H1 (cell line): ENCODE data around the gene MYCBPAP. TPM values are rescaled to one million over a fixed set of nuclear protein-coding genes. Genes with fewer than 3 reads are reported as not detected.

ENCODE experiments used
- CTCF ChIA-PET: fragments of 300-600 bp; sonication (Branson Sonifier 250); formaldehyde crosslinking; loops from one replicate; lab custom pipeline; 2021; ENCODE audit not compliant: partially characterized antibody; lab: Charles Lee
- POLR2A ChIA-PET: fragments of 300-600 bp; sonication (Branson Sonifier 250); formaldehyde crosslinking; loops from one replicate; lab custom pipeline; 2021; ENCODE audit warnings: inconsistent platforms; ENCODE audit not compliant: partially characterized antibody; lab: Charles Lee
- DNase-seq, 2 experiments: peaks; one replicate each; pipeline versions ENCODE4 v3.0.0 to v3.0.0-alpha.2; 2010 to 2022; ENCODE audit warnings: low spot score in 2 of 2, low read depth in 1 of 2, mixed read lengths in 1 of 2
- FAIRE-seq: peaks from 2 replicates; lab custom pipeline; 2011; peaks lifted over from hg19 to GRCh38; lab: Jason Lieb, UNC
- H2AFZ ChIP-seq: 2 replicates; pipeline ENCODE4 v1.8.1; 2012; ENCODE audit warnings: low read length, inconsistent platforms
- H2AK5ac ChIP-seq: 2 replicates; pipeline ENCODE4 v1.6.1; 2013; ENCODE audit warnings: low read depth, low read length
- H2BK120ac ChIP-seq: replicated peaks from 2 replicates; pipeline ENCODE3; 2013; ENCODE audit warnings: low read depth, low read length, inconsistent platforms
- H2BK12ac ChIP-seq: 2 replicates; pipeline ENCODE4 v1.6.1; 2013; ENCODE audit warnings: low read depth, low read length
- H2BK15ac ChIP-seq: 2 replicates; pipeline ENCODE4 v1.6.1; 2013; ENCODE audit warnings: low read length
- H2BK20ac ChIP-seq: 2 replicates; pipeline ENCODE4 v1.6.1; 2013; ENCODE audit warnings: low read length
- H2BK5ac ChIP-seq: 2 replicates; pipeline ENCODE4 v1.6.1; 2013; ENCODE audit warnings: low read depth, low read length
- H3K14ac ChIP-seq: 2 replicates; pipeline ENCODE4 v1.6.1; 2013; ENCODE audit warnings: inconsistent platforms; ENCODE audit not compliant: insufficient read length
- H3K18ac ChIP-seq: 2 replicates; pipeline ENCODE4 v1.6.1; 2013; ENCODE audit warnings: low read length; ENCODE audit errors: extremely low read depth
- H3K23ac ChIP-seq: 2 replicates; pipeline ENCODE4 v1.6.1; 2013; ENCODE audit warnings: inconsistent platforms; ENCODE audit not compliant: insufficient read length
- H3K23me2 ChIP-seq: 2 replicates; pipeline ENCODE4 v1.6.1; 2013; ENCODE audit warnings: low read depth, low read length
- H3K27ac ChIP-seq: 2 replicates; pipeline ENCODE4 v1.6.1; 2011; ENCODE audit warnings: low read depth, low read length, inconsistent platforms
- H3K27me3 ChIP-seq, 4 experiments: replicated peaks in 1 of 4; 1 replicate in 1 of 4; 2 replicates in 3 of 4; pipeline versions ENCODE4 v1.6.1 to v1.8.1; 2011 to 2013; ENCODE audit warnings: low read length in 3 of 4, mild to moderate bottlenecking in 3 of 4, inconsistent platforms in 2 of 4, mixed read lengths in 2 of 4, moderate library complexity in 1 of 4; ENCODE audit not compliant: control insufficient read depth in 3 of 4, insufficient read depth in 3 of 4; ENCODE audit errors: extremely low read depth in 1 of 4
- H3K36me3 ChIP-seq, 4 experiments: 2 replicates each; pipeline versions ENCODE4 v1.6.1 to v1.8.1; 2011 to 2013; ENCODE audit warnings: mild to moderate bottlenecking in 4 of 4, low read length in 3 of 4, moderate library complexity in 2 of 4, control low read depth in 1 of 4, inconsistent platforms in 1 of 4; ENCODE audit not compliant: insufficient read depth in 4 of 4, control insufficient read depth in 2 of 4
- H3K4ac ChIP-seq: replicated peaks from 2 replicates; pipeline ENCODE3; 2013; ENCODE audit warnings: low read length, low read depth, mixed read lengths, inconsistent platforms; ENCODE audit not compliant: insufficient read length
- H3K4me1 ChIP-seq, 4 experiments: replicated peaks in 1 of 4; 1 replicate in 1 of 4; 2 replicates in 3 of 4; pipeline versions ENCODE4 v1.6.1 to v1.8.1; 2011 to 2013; ENCODE audit warnings: low read length in 3 of 4, inconsistent platforms in 2 of 4, mixed read lengths in 1 of 4; ENCODE audit not compliant: insufficient read depth in 4 of 4, control insufficient read depth in 3 of 4
- H3K4me2 ChIP-seq, 2 experiments: 2 replicates each; pipeline versions ENCODE4 v1.6.1 to v1.8.1; 2011 to 2013; ENCODE audit warnings: low read depth in 2 of 2, low read length in 2 of 2, control low read depth in 1 of 2, inconsistent platforms in 1 of 2, mild to moderate bottlenecking in 1 of 2; ENCODE audit not compliant: insufficient read depth in 1 of 2
- H3K4me3 ChIP-seq, 4 experiments: fragments of 200-600, 300-600 bp in 1 of 4; sonication (generic), shearing (Covaris generic), sonication (Bioruptor Twin) in 1 of 4; 2 replicates each; pipeline versions ENCODE4 v1.5.1 to v1.8.1; 2011 to 2016; ENCODE audit warnings: low read length in 4 of 4, low read depth in 3 of 4, control low read depth in 2 of 4, inconsistent platforms in 2 of 4, mild to moderate bottlenecking in 2 of 4, mixed read lengths in 1 of 4, moderate library complexity in 1 of 4; ENCODE audit not compliant: insufficient read depth in 2 of 4; ENCODE audit errors: extremely low read depth in 1 of 4
- H3K56ac ChIP-seq: replicated peaks from 2 replicates; pipeline ENCODE3; 2013; ENCODE audit warnings: low read depth, mild to moderate bottlenecking, mixed read lengths, low read length, inconsistent platforms; ENCODE audit not compliant: insufficient read length
- H3K79me1 ChIP-seq: 2 replicates; pipeline ENCODE4 v1.6.1; 2013; ENCODE audit warnings: low read depth, low read length, control low read depth
- H3K79me2 ChIP-seq, 2 experiments: 2 replicates each; pipeline versions ENCODE4 v1.6.1 to v1.8.1; 2012 to 2013; ENCODE audit warnings: low read length in 2 of 2, mild to moderate bottlenecking in 2 of 2, inconsistent platforms in 1 of 2; ENCODE audit not compliant: insufficient read depth in 2 of 2, control insufficient read depth in 1 of 2
- H3K9ac ChIP-seq, 4 experiments: replicated peaks in 1 of 4; 1 replicate in 1 of 4; 2 replicates in 3 of 4; pipeline versions ENCODE4 v1.6.1 to v1.8.1; 2011 to 2013; ENCODE audit warnings: low read depth in 3 of 4, low read length in 3 of 4, control low read depth in 2 of 4, mild to moderate bottlenecking in 2 of 4, moderate library complexity in 2 of 4, inconsistent platforms in 1 of 4; ENCODE audit errors: extremely low read depth in 1 of 4
- H3K9me3 ChIP-seq, 2 experiments: 2 replicates each; pipeline versions ENCODE4 v1.6.1 to v1.8.1; 2012 to 2013; ENCODE audit warnings: mild to moderate bottlenecking in 2 of 2, moderate library complexity in 2 of 2, control low read depth in 1 of 2, inconsistent platforms in 1 of 2, low read depth in 1 of 2, low read length in 1 of 2, mixed read lengths in 1 of 2; ENCODE audit not compliant: insufficient read depth in 2 of 2
- H4K20me1 ChIP-seq, 2 experiments: replicated peaks in 1 of 2; 2 replicates each; pipeline versions ENCODE3 to v1.8.1; 2011 to 2013; ENCODE audit warnings: inconsistent platforms in 2 of 2, low read length in 2 of 2, mild to moderate bottlenecking in 1 of 2; ENCODE audit not compliant: insufficient read depth in 2 of 2, control insufficient read depth in 1 of 2
- H4K5ac ChIP-seq: 2 replicates; pipeline ENCODE4 v1.6.1; 2013; ENCODE audit warnings: low read length, low read depth, mixed read lengths, inconsistent platforms; ENCODE audit not compliant: insufficient read length
- H4K8ac ChIP-seq: 2 replicates; pipeline ENCODE4 v1.8.0; 2013; ENCODE audit warnings: mild to moderate bottlenecking, moderate library complexity, low read length, inconsistent platforms; ENCODE audit not compliant: insufficient read depth; ENCODE audit errors: extremely low read depth
- H4K91ac ChIP-seq: replicated peaks from 2 replicates; pipeline ENCODE3; 2013; ENCODE audit warnings: low read length, mixed read lengths, inconsistent platforms; ENCODE audit not compliant: insufficient read length
- ASH2L ChIP-seq: fragments of 200-600, 300-600 bp; sonication (generic); IDR thresholded peaks from one replicate; pipeline ENCODE4 v1.7.1; 2017; ENCODE audit warnings: low read length
- ATF2 ChIP-seq: IDR thresholded peaks from 2 replicates; pipeline ENCODE4 v1.6.1; 2012; ENCODE audit warnings: low read length, inconsistent platforms
- CHD1 ChIP-seq: IDR thresholded peaks from 2 replicates; pipeline ENCODE4 v1.6.1; 2012; ENCODE audit warnings: low read depth, low read length, improper control_type of control experiment
- EP300 ChIP-seq, 2 experiments: IDR thresholded peaks; 1 replicate in 1 of 2; 2 replicates in 1 of 2; pipeline ENCODE4 v1.6.1; 2011 to 2012; ENCODE audit warnings: low read depth in 2 of 2, low read length in 2 of 2, mild to moderate bottlenecking in 2 of 2, borderline replicate concordance in 1 of 2, inconsistent platforms in 1 of 2, moderate library complexity in 1 of 2
- FOSL1 ChIP-seq: IDR thresholded peaks from 2 replicates; pipeline ENCODE4 v1.6.1; 2011; ENCODE audit warnings: mild to moderate bottlenecking, low read depth, low read length, moderate library complexity; ENCODE audit not compliant: insufficient read depth
- HDAC6 ChIP-seq: IDR thresholded peaks from one replicate; pipeline ENCODE4 v1.7.1; 2012; ENCODE audit warnings: low read depth, mild to moderate bottlenecking, inconsistent platforms, low read length, moderate library complexity
- JUN ChIP-seq: IDR thresholded peaks from 2 replicates; pipeline ENCODE4 v1.6.1; 2011; ENCODE audit warnings: low read depth, mild to moderate bottlenecking, improper control_type of control experiment, low read length
- KDM1A ChIP-seq: fragments of 200-600, 300-600 bp; sonication (generic); IDR thresholded peaks from 2 replicates; pipeline ENCODE4 v1.7.1; 2016; ENCODE audit warnings: mild to moderate bottlenecking, low read length, borderline replicate concordance
- NANOG ChIP-seq: IDR thresholded peaks from 2 replicates; pipeline ENCODE4 v1.6.1; 2011; ENCODE audit warnings: low read length, low read depth, mild to moderate bottlenecking, inconsistent platforms; ENCODE audit not compliant: insufficient read depth, poor library complexity, severe bottlenecking
- SP1 ChIP-seq: IDR thresholded peaks from 2 replicates; pipeline ENCODE4 v1.6.1; 2011; ENCODE audit warnings: low read depth, low read length
- YY1 ChIP-seq: IDR thresholded peaks from 2 replicates; pipeline ENCODE4 v1.6.1; 2011; ENCODE audit warnings: low read depth, mild to moderate bottlenecking, low read length
- WGBS, 2 experiments: shearing (Covaris generic) in 1 of 2; methylation state at CpG; one replicate each; pipeline versions ENCODE4 v1.1.6 to v1.1.7; 2013 to 2015; ENCODE audit warnings: low lambda C conversion rate in 2 of 2, mixed read lengths in 2 of 2, inconsistent platforms in 1 of 2, low coverage in 1 of 2, missing lambda C conversion rate in 1 of 2; ENCODE audit not compliant: insufficient replicate concordance in 2 of 2, insufficient coverage in 1 of 2, insufficient read length in 1 of 2; ENCODE audit errors: extremely low coverage in 1 of 2, missing lambda C conversion rate in 1 of 2; 5-methylcytosine and 5-hydroxymethylcytosine counted together
- polyA plus RNA-seq, 7 experiments: library from polyadenylated mRNA; depleted of rRNA in 3 of 7; stranded (reverse) in 5 of 7; unstranded in 2 of 7; fragments of >200 nt in 5 of 7; fragments of 200-250 nt in 2 of 7; gene quantifications; 1 replicate in 5 of 7; 2 replicates in 1 of 7; 4 replicates in 1 of 7; pipeline versions ENCODE4 v1.2.1 to v1.2.3, GENCODE V29; 2011 to 2013; ENCODE audit warnings: missing spikeins in 2 of 7, mixed read lengths in 2 of 7
- total RNA-seq: library from RNA; stranded (reverse); fragmentation: NEBNext Ultra II Directional; extraction: Animal tissue kit (Norgen Biotek cat#: 25700); gene quantifications from 2 replicates; pipeline ENCODE4 v1.2.1, GENCODE V29; 2021

The MYCBPAP gene
- total and polyA plus RNA-seq, 2 of the 8 experiments (the other 6 are each of a cell fraction or from before 2014, with no cell fraction given) = 0.89 to 3.3 TPM

GRCh38 chr17:50498021-50498874 lies 10.0 kb upstream of the MYCBPAP start:
- Histone ChIP-seq H4K8ac (no peak overlapping the region), H2BK15ac (no peak overlapping the region), H3K27me3 (no peaks in the 10 kb centered on the region), H3K4me1 (peaks cover 0 to under 1% (median 0%) of the 10 kb centered on the region in 4 experiments; a peak in 1 of 7 replicates), H4K5ac (no peak overlapping the region), H3K4me2 (no peak overlapping the region), H3K27ac (no peak overlapping the region), H3K56ac (no peak overlapping the region), H3K4ac (no peak overlapping the region), H3K4me3 (no peak overlapping the region), H3K79me2 (no peaks in the 10 kb centered on the region), H3K36me3 (no peaks in the 10 kb centered on the region), H3K23me2 (no peaks in the 10 kb centered on the region), H2AK5ac (no peak overlapping the region), H3K18ac (no peak overlapping the region), H3K9me3 (no peaks in the 10 kb centered on the region), H3K23ac (no peak overlapping the region), H2BK120ac (no peak overlapping the region), H3K79me1 (no peaks in the 10 kb centered on the region), H2BK12ac (no peak overlapping the region), H3K14ac (peak overlapping the region; percentile 20), H2AFZ (no peak overlapping the region), H2BK5ac (no peak overlapping the region), H4K91ac (no peak overlapping the region), H3K9ac (no peak overlapping the region), H2BK20ac (no peak overlapping the region), H4K20me1 (no peaks in the 10 kb centered on the region)
- DNase-seq (no peak), FAIRE-seq (no peak)
- ChIA-PET CTCF (interaction anchor here (0.6 to 1.1 kb wide), 3 partner anchors 10 to 48 kb away, joined by 3 to 7 read pairs (median 4); no protein-coding TSS in a partner anchor), POLR2A (no interaction called here)
- 85% methylated on average over 7 of the region's 7 CpGs; no CpG with 5 or more reads in 1 of the 2 experiments for WGBS, 2 experiments
- no peak for TF ChIP-seq NANOG
- TF ChIP-seq JUN = no peak
- TF ChIP-seq CHD1 = no peak
- no peak for TF ChIP-seq KDM1A
- TF ChIP-seq SP1 = no peak
- no peak for TF ChIP-seq YY1
- TF ChIP-seq ASH2L = no peak
- no peak for TF ChIP-seq ATF2
- TF ChIP-seq EP300 (IDR thresholded peaks at IDR 0.05; ENCODE audit: borderline replicate concordance in 1 of 2, low read depth in 2 of 2, low read length in 2 of 2) = no peak
- no peak for TF ChIP-seq HDAC6
- TF ChIP-seq FOSL1 = no peak
